IPS-NIHi11 (cell line): ENCODE data around the gene PDE8B.

Experiments used
- DNase-seq: peaks from one replicate; pipeline ENCODE4 v3.0.0; 2012; ENCODE audit warnings: mixed read lengths, low spot score

PDE8B gene

GRCh38 chr5:77398458-77398857 is 188.0 kb downstream of the PDE8B start:
- no peak for DNase-seq

- no peak for DNase-seq
These were observed 188.4 kb downstream of the PDE8B start for GRCh38 chr5:77398896-77399295.

GRCh38 chr5:77400645-77401044 is 190.2 kb downstream of the PDE8B start:
- no peak for DNase-seq

- no peak for DNase-seq
These were observed 192.3 kb downstream of the PDE8B start for GRCh38 chr5:77402796-77403195.

GRCh38 chr5:77407152-77407551 is 196.7 kb downstream of the PDE8B start:
- DNase-seq: no peak

- no peak for DNase-seq
These were observed 199.6 kb downstream of the PDE8B start for GRCh38 chr5:77409870-77410621.

- DNase-seq: no peak
These were observed 202.6 kb downstream of the PDE8B start for GRCh38 chr5:77413049-77413448.

- no peak for DNase-seq
These were observed 207.7 kb downstream of the PDE8B start for GRCh38 chr5:77418162-77418561.

- no peak for DNase-seq
These were observed 208.4 kb downstream of the PDE8B start for GRCh38 chr5:77418601-77419581.

GRCh38 chr5:77419644-77420582 is 209.4 kb downstream of the PDE8B start:
- no peak for DNase-seq

GRCh38 chr5:77420940-77421339 is 210.5 kb downstream of the PDE8B start:
- no peak for DNase-seq

GRCh38 chr5:77423022-77423750 is 212.7 kb downstream of the PDE8B start:
- DNase-seq: no peak

- DNase-seq: no peak
These were observed 214.4 kb downstream of the PDE8B start for GRCh38 chr5:77424921-77425320.

- no peak for DNase-seq
These were observed 214.9 kb downstream of the PDE8B start for GRCh38 chr5:77425420-77425819.

GRCh38 chr5:77425998-77426659 is 215.6 kb downstream of the PDE8B start:
- no peak for DNase-seq

GRCh38 chr5:77426670-77427069 is 216.2 kb downstream of the PDE8B start:
- DNase-seq: no peak

- DNase-seq: no peak
These were observed 217.5 kb downstream of the PDE8B start for GRCh38 chr5:77427998-77428397.

GRCh38 chr5:77428526-77428925 is 218.0 kb downstream of the PDE8B start:
- DNase-seq: no peak

- no peak for DNase-seq
These were observed 220.2 kb downstream of the PDE8B start for GRCh38 chr5:77430726-77431125.

GRCh38 chr5:77431286-77431685 is 220.8 kb downstream of the PDE8B start:
- no peak for DNase-seq

- no peak for DNase-seq
These were observed 221.2 kb downstream of the PDE8B start for GRCh38 chr5:77431719-77432118.
